HEK293 (cell line): ENCODE measurements around the gene PTGES2.

ENCODE experiments used
- BCL6B ChIP-seq: fragments of 450-650 bp; formaldehyde crosslinking; IDR thresholded peaks from 2 replicates; pipeline ENCODE4 v1.5.1; 2017; ENCODE audit warnings: missing biosample characterization, missing genetic modification characterization
- CTCF ChIP-seq: fragments of 450-650 bp; formaldehyde crosslinking; IDR thresholded peaks from 2 replicates; pipeline ENCODE4 v1.5.1; 2016; ENCODE audit warnings: missing biosample characterization, missing genetic modification characterization
- FEZF1 ChIP-seq: fragments of 450-650 bp; formaldehyde crosslinking; IDR thresholded peaks from 2 replicates; pipeline ENCODE4 v1.5.1; 2016; ENCODE audit warnings: missing biosample characterization, missing genetic modification characterization
- GFI1B ChIP-seq: fragments of 450-650 bp; formaldehyde crosslinking; IDR thresholded peaks from 2 replicates; pipeline ENCODE4 v1.5.1; 2016; ENCODE audit warnings: missing biosample characterization, missing genetic modification characterization
- GLIS1 ChIP-seq: fragments of 450-650 bp; formaldehyde crosslinking; IDR thresholded peaks from 2 replicates; pipeline ENCODE4 v1.5.1; 2016; ENCODE audit warnings: missing biosample characterization, missing genetic modification characterization
- GLIS2 ChIP-seq: fragments of 450-650 bp; formaldehyde crosslinking; IDR thresholded peaks from 2 replicates; pipeline ENCODE4 v1.5.1; 2016; ENCODE audit warnings: missing biosample characterization, missing genetic modification characterization
- HOXD13 ChIP-seq: sonication (generic); formaldehyde crosslinking; IDR thresholded peaks from 2 replicates; pipeline ENCODE4 v1.8.0; 2022; ENCODE audit warnings: missing genetic modification reagents, borderline replicate concordance
- INSM2 ChIP-seq: fragments of 450-650 bp; formaldehyde crosslinking; IDR thresholded peaks from 2 replicates; pipeline ENCODE4 v1.5.1; 2016; ENCODE audit warnings: missing biosample characterization, missing genetic modification characterization
- KLF8 ChIP-seq: fragments of 450-650 bp; formaldehyde crosslinking; IDR thresholded peaks from 2 replicates; pipeline ENCODE4 v1.5.1; 2016; ENCODE audit warnings: missing biosample characterization, missing genetic modification characterization
- OSR2 ChIP-seq: fragments of 450-650 bp; formaldehyde crosslinking; IDR thresholded peaks from 2 replicates; pipeline ENCODE4 v1.5.1; 2016; ENCODE audit warnings: missing biosample characterization, missing genetic modification characterization
- SCRT1 ChIP-seq: fragments of 450-650 bp; formaldehyde crosslinking; IDR thresholded peaks from 2 replicates; pipeline ENCODE4 v1.5.1; 2016; ENCODE audit warnings: missing biosample characterization, missing genetic modification characterization, borderline replicate concordance
- SCRT2 ChIP-seq: fragments of 450-650 bp; formaldehyde crosslinking; IDR thresholded peaks from 2 replicates; pipeline ENCODE4 v1.5.1; 2016; ENCODE audit warnings: missing biosample characterization, missing genetic modification characterization
- ZEB2 ChIP-seq: fragments of 450-650 bp; formaldehyde crosslinking; IDR thresholded peaks from 2 replicates; pipeline ENCODE4 v1.5.1; 2016; ENCODE audit warnings: missing biosample characterization, missing genetic modification characterization
- ZFHX2 ChIP-seq: fragments of 450-650 bp; formaldehyde crosslinking; conservative IDR thresholded peaks from 2 replicates; pipeline ENCODE4 v1.5.1; 2016; ENCODE audit warnings: missing biosample characterization, missing genetic modification characterization
- ZFP3 ChIP-seq: fragments of 450-650 bp; formaldehyde crosslinking; IDR thresholded peaks from 2 replicates; pipeline ENCODE4 v1.5.1; 2016; ENCODE audit warnings: low read depth, missing biosample characterization, missing genetic modification characterization
- ZNF169 ChIP-seq: fragments of 450-650 bp; formaldehyde crosslinking; IDR thresholded peaks from 2 replicates; pipeline ENCODE4 v1.5.1; 2016; ENCODE audit warnings: missing biosample characterization, missing genetic modification characterization
- ZNF174 ChIP-seq: fragments of 450-650 bp; formaldehyde crosslinking; IDR thresholded peaks from 2 replicates; pipeline ENCODE4 v1.5.0; 2017; ENCODE audit warnings: missing biosample characterization, mild to moderate bottlenecking, missing genetic modification characterization
- ZNF223 ChIP-seq: fragments of 450-650 bp; formaldehyde crosslinking; IDR thresholded peaks from 2 replicates; pipeline ENCODE4 v1.5.1; 2016; ENCODE audit warnings: missing biosample characterization, missing genetic modification characterization
- ZNF292 ChIP-seq: fragments of 450-650 bp; formaldehyde crosslinking; IDR thresholded peaks from 2 replicates; pipeline ENCODE4 v1.5.1; 2016; ENCODE audit warnings: low read depth, missing biosample characterization, missing genetic modification characterization, borderline replicate concordance
- ZNF335 ChIP-seq: fragments of 450-650 bp; formaldehyde crosslinking; conservative IDR thresholded peaks from 2 replicates; pipeline ENCODE4 v1.5.1; 2016; ENCODE audit warnings: missing biosample characterization, missing genetic modification characterization
- ZNF362 ChIP-seq: fragments of 450-650 bp; formaldehyde crosslinking; IDR thresholded peaks from 2 replicates; pipeline ENCODE4 v1.5.1; 2016; ENCODE audit warnings: missing biosample characterization, missing genetic modification characterization
- ZNF416 ChIP-seq: fragments of 450-650 bp; formaldehyde crosslinking; IDR thresholded peaks from 2 replicates; pipeline ENCODE4 v1.5.1; 2016; ENCODE audit warnings: missing biosample characterization, missing genetic modification characterization
- ZNF513 ChIP-seq: fragments of 450-650 bp; IDR thresholded peaks from 2 replicates; pipeline ENCODE4 v1.5.1; 2018; ENCODE audit warnings: missing biosample characterization, missing genetic modification characterization
- ZNF626 ChIP-seq: fragments of 450-650 bp; sonication (Bioruptor Pico); formaldehyde crosslinking; IDR thresholded peaks from 2 replicates; pipeline ENCODE4 v1.5.1; 2018; ENCODE audit warnings: missing biosample characterization, missing genetic modification characterization, inconsistent platforms
- ZNF629 ChIP-seq: fragments of 450-650 bp; formaldehyde crosslinking; IDR thresholded peaks from 2 replicates; pipeline ENCODE4 v1.5.1; 2017; ENCODE audit warnings: missing biosample characterization, missing genetic modification characterization
- ZNF704 ChIP-seq: fragments of 450-650 bp; formaldehyde crosslinking; IDR thresholded peaks from 2 replicates; pipeline ENCODE4 v1.5.1; 2016; ENCODE audit warnings: missing biosample characterization, missing genetic modification characterization
- ZNF747 ChIP-seq: fragments of 450-650 bp; formaldehyde crosslinking; IDR thresholded peaks from 2 replicates; pipeline ENCODE4 v1.5.1; 2016; ENCODE audit warnings: missing biosample characterization, missing genetic modification characterization
- ZNF785 ChIP-seq: fragments of 450-650 bp; formaldehyde crosslinking; IDR thresholded peaks from 2 replicates; pipeline ENCODE4 v1.5.1; 2016; ENCODE audit warnings: missing biosample characterization, missing genetic modification characterization
- ZNF791 ChIP-seq: fragments of 450-650 bp; formaldehyde crosslinking; IDR thresholded peaks from 2 replicates; pipeline ENCODE4 v1.5.1; 2016; ENCODE audit warnings: missing biosample characterization, missing genetic modification characterization
- ZNF843 ChIP-seq: fragments of 450-650 bp; formaldehyde crosslinking; IDR thresholded peaks from 2 replicates; pipeline ENCODE4 v1.5.1; 2016; ENCODE audit warnings: missing biosample characterization, missing genetic modification characterization
- ZSCAN5A ChIP-seq: fragments of 450-650 bp; formaldehyde crosslinking; IDR thresholded peaks from 2 replicates; pipeline ENCODE4 v1.5.1; 2016; ENCODE audit warnings: missing biosample characterization, missing genetic modification characterization

The PTGES2 gene

GRCh38 chr9:128098297-128099230, 29.0 kb downstream of the PTGES2 start (continued):
- TF ChIP-seq ZNF335 = 0 out of 2 replicates have a peak, but pooled peaks have one; percentile 54
- no peak for TF ChIP-seq CTCF (tag by site-specific recombination)
- no peak for TF ChIP-seq HOXD13 (CRISPR knock-in tag)
- no peak for TF ChIP-seq ZNF362 (tag by site-specific recombination)
- peak; percentile 40; the same call in 1 of the 2 replicates for TF ChIP-seq FEZF1 (tag by site-specific recombination)
- 0 out of 2 replicates have a peak, but pooled peaks have one; percentile 7 for TF ChIP-seq INSM2 (tag by site-specific recombination)
- TF ChIP-seq ZNF626 (tag by site-specific recombination) = no peak
- TF ChIP-seq BCL6B = no peak
- no peak for TF ChIP-seq ZNF169 (tag by site-specific recombination)
- TF ChIP-seq ZFP3 (tag by site-specific recombination) = no peak
- TF ChIP-seq SCRT1 = no peak
- TF ChIP-seq ZNF791 (tag by site-specific recombination) = no peak
- TF ChIP-seq ZNF223 (tag by site-specific recombination) = no peak
- no peak for TF ChIP-seq ZNF513 (tag by site-specific recombination)
- no peak for TF ChIP-seq ZNF174 (tag by site-specific recombination)
- TF ChIP-seq ZNF416 (tag by site-specific recombination) = no peak
- no peak for TF ChIP-seq GFI1B (tag by site-specific recombination)
- peak; percentile 57 for TF ChIP-seq OSR2 (tag by site-specific recombination)
- TF ChIP-seq GLIS2 = no peak
- peak; percentile 15 for TF ChIP-seq GLIS1
- TF ChIP-seq ZNF843 = no peak
- no peak for TF ChIP-seq KLF8 (tag by site-specific recombination)
- TF ChIP-seq ZNF785 = no peak
- TF ChIP-seq SCRT2 (tag by site-specific recombination) = peak; percentile 83; the same call in 1 of the 2 replicates
- TF ChIP-seq ZSCAN5A (tag by site-specific recombination) = no peak
- TF ChIP-seq ZNF629 (tag by site-specific recombination) = peak; percentile 86
- no peak for TF ChIP-seq ZNF292 (tag by site-specific recombination)
- TF ChIP-seq ZEB2 (tag by site-specific recombination) = peak; percentile 70
- TF ChIP-seq ZNF704 (tag by site-specific recombination) = no peak
- peak; percentile 47 for TF ChIP-seq ZFHX2 (tag by site-specific recombination)
- no peak for TF ChIP-seq ZNF747 (tag by site-specific recombination)
